Body of pancreas (tissue), 4 donors: ENCODE results near the gene PRCC. TPM values are rescaled to one million over a fixed set of nuclear protein-coding genes. Genes with fewer than 3 reads are reported as not detected.

ENCODE experiments used
- ATAC-seq: fragments of 150-250 bp; one replicate; pipeline ENCODE4 v1.9.1; 2016
- DNase-seq, 4 donors: peaks; one replicate each; pipeline ENCODE4 v3.0.0-alpha.2; 2019
- H3K27ac ChIP-seq, 4 donors: fragments of 200-600 bp; sonication (generic); 1 replicate in 3 of 4; 2 replicates in 1 of 4; pipeline versions ENCODE4 v1.5.1 to v1.6.1; 2016 to 2019; ENCODE audit warnings: mild to moderate bottlenecking in 1 of 4, mixed read lengths in 1 of 4, moderate library complexity in 1 of 4
- H3K27me3 ChIP-seq, 2 donors: fragments of 200-600 bp; sonication (generic); one replicate each; pipeline ENCODE4 v1.6.0; 2016; ENCODE audit warnings: mild to moderate bottlenecking in 1 of 2
- H3K36me3 ChIP-seq, 2 donors: fragments of 200-600 bp; sonication (generic); replicated peaks in 1 of 2; 2 replicates each; pipeline ENCODE4 v1.5.1; 2016; ENCODE audit warnings: low read depth in 2 of 2; ENCODE audit not compliant: insufficient read depth in 1 of 2
- H3K4me1 ChIP-seq: fragments of 200-600 bp; sonication (generic); one replicate; pipeline ENCODE4 v1.6.0; 2016
- H3K4me3 ChIP-seq, 2 donors: fragments of 200-600 bp; sonication (generic); 1 replicate in 1 of 2; 2 replicates in 1 of 2; pipeline ENCODE4 v1.5.1; 2016 to 2019
- H3K9me3 ChIP-seq, 3 donors: fragments of 200-600 bp; sonication (generic); 1 replicate in 2 of 3; 2 replicates in 1 of 3; pipeline ENCODE4 v1.5.1; 2016
- POLR2A ChIP-seq, 3 donors: fragments of 450-650 bp; IDR thresholded peaks; one replicate each; pipeline ENCODE4 v1.6.1; 2016; ENCODE audit warnings: antibody characterized with exemption in 3 of 3, mild to moderate bottlenecking in 2 of 3
- whole genome bisulfite sequencing, 2 donors: methylation state at CpG; one replicate each; pipeline ENCODE4 v1.1.5; 2017; 5-methylcytosine and 5-hydroxymethylcytosine counted together
- intact Hi-C: fragments of 100-400 bp; cut with DNase I; formaldehyde crosslinking; loops from one replicate; pipeline ENCODE4 v1.15.1; 2023
- total RNA-seq, 2 donors: library from RNA; depleted of rRNA; stranded (reverse); fragments of >200 nt; gene quantifications; one replicate each; pipeline ENCODE4 v1.1.0, GENCODE V29; 2016
- TF ChIP-seq, protein P1 (sequence below), 7 experiments: fragments of 450-650 bp in 4 of 7; fragments of 200-600 bp in 3 of 7; sonication (generic) in 3 of 7; IDR thresholded peaks; one replicate each; pipeline ENCODE4 v1.5.1; 2016 to 2019; ENCODE audit warnings: antibody characterized with exemption in 7 of 7

The PRCC gene
- total RNA-seq, 2 donors from 2014 or later: 19.2 to 28.3 TPM

DNA sequence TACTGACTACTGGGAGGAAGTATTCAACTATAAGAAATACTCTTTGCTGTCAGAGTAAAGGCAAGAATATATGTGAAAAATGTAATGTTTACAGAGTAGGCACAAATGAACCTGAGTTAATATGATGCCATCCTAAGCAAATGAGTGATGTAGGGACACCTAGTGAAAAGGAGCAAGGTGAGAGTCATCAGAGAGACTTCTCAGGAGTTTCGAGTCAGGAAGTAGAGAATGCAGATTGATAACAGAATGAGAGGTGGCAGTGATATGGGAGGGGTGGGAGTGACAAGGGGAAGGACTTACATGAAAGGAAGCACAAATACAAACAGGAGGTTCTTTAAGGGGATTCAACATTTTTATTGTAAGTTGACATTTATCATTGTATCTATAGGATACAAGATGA lies 10.2 kb downstream of the PRCC start:
- H3K4me1 ChIP-seq: peaks cover 17% of the 10 kb centered on the region
- intact Hi-C loops: no loop called here
- WGBS, 2 donors: 19 to 30% methylated on average over 1 of the region's 1 CpG

DNA sequence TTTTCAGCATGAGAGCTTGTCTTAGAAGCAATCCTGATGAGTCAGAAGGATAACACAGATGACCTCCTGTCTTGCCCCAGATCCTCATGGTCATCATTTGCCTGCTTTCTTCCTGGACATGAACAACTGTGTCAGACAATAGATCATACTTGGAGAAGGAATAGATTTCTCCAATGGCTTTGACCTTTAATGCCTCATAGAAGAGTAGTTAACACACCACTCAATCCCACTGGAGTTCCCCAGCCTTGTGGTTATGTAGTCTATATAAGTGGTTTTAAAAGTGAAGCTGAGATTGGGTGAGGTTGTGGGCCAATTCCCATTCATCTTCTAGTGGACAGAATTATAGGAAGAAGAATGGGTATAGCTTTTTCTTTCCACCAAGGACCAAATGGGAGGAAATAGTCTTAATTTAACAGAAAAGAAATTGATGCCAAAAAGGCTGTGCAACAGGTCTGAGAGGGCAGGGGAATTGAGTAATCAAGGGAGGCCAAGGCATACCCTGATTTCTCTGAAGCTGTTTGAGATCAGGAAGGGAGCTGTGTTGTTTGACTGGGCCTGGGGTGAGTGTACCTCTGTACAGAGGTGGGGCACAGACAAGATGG lies 14.4 kb downstream of the PRCC start:
- Histone ChIP-seq H3K27ac (no peak overlapping the region), H3K9me3 (no peaks in the 10 kb centered on the region), H3K36me3 (peaks cover 0 to 4% of the 10 kb centered on the region in 2 donors), H3K4me1 (peaks cover 5% of the 10 kb centered on the region), H3K27me3 (no peaks in the 10 kb centered on the region), H3K4me3 (no peak overlapping the region)
- ATAC-seq (no peak), DNase-seq (no peak)
- intact Hi-C loops: no loop called here
- TF ChIP-seq, protein P1, sequence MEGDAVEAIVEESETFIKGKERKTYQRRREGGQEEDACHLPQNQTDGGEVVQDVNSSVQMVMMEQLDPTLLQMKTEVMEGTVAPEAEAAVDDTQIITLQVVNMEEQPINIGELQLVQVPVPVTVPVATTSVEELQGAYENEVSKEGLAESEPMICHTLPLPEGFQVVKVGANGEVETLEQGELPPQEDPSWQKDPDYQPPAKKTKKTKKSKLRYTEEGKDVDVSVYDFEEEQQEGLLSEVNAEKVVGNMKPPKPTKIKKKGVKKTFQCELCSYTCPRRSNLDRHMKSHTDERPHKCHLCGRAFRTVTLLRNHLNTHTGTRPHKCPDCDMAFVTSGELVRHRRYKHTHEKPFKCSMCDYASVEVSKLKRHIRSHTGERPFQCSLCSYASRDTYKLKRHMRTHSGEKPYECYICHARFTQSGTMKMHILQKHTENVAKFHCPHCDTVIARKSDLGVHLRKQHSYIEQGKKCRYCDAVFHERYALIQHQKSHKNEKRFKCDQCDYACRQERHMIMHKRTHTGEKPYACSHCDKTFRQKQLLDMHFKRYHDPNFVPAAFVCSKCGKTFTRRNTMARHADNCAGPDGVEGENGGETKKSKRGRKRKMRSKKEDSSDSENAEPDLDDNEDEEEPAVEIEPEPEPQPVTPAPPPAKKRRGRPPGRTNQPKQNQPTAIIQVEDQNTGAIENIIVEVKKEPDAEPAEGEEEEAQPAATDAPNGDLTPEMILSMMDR (IDR thresholded peaks at IDR 0.05): no peak
- TF ChIP-seq POLR2A (IDR thresholded peaks at IDR 0.05): no peak

More for the DNA sequence above, 10.2 kb downstream of the PRCC start:
- ATAC-seq (no peak), DNase-seq (no peak)
- TF ChIP-seq POLR2A (IDR thresholded peaks at IDR 0.05): no peak
- TF ChIP-seq, protein P1 (IDR thresholded peaks at IDR 0.05): no peak
- no peaks in the 10 kb centered on the region for H3K9me3 ChIP-seq
- no peaks in the 10 kb centered on the region for H3K36me3 ChIP-seq
- no peaks in the 10 kb centered on the region for H3K27me3 ChIP-seq
- no peak overlapping the region for H3K4me3 ChIP-seq
- no peak overlapping the region for H3K27ac ChIP-seq

DNA sequence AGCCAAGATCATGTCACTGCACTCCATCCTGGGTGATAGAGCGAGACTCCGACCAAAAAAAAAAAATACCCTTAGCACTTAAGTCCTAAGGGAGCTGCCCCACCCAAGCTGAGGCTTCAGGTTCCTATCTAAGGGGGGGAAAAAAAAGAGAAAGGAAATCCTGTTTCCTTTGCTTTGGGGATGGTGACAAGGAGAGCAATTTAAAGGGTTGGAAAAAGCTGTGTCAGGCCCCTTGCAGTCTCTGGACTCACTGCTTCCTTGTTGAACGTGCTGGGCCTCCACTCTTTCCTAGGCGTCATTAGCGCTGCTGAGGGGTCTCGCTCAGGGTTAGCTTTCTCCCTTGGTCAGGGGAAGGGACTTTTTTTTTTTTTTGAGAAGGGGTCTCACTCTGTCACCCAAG lies 18.1 kb downstream of the PRCC start:
- no peak overlapping the region for H3K27ac ChIP-seq
- H3K36me3 ChIP-seq: peaks cover 3 to 15% of the 10 kb centered on the region in 2 donors
- H3K9me3 ChIP-seq: no peaks in the 10 kb centered on the region
- WGBS, 2 donors: 89 to 95% methylated on average over 6 of the region's 6 CpGs
- peaks cover 5% of the 10 kb centered on the region for H3K4me1 ChIP-seq
- DNase-seq (no peak), ATAC-seq (no peak)
- intact Hi-C loops: no loop called here
- no peaks in the 10 kb centered on the region for H3K27me3 ChIP-seq
- no peak for TF ChIP-seq POLR2A (IDR thresholded peaks at IDR 0.05)
- TF ChIP-seq, protein P1 (IDR thresholded peaks at IDR 0.05): no peak
- no peak overlapping the region for H3K4me3 ChIP-seq

DNA sequence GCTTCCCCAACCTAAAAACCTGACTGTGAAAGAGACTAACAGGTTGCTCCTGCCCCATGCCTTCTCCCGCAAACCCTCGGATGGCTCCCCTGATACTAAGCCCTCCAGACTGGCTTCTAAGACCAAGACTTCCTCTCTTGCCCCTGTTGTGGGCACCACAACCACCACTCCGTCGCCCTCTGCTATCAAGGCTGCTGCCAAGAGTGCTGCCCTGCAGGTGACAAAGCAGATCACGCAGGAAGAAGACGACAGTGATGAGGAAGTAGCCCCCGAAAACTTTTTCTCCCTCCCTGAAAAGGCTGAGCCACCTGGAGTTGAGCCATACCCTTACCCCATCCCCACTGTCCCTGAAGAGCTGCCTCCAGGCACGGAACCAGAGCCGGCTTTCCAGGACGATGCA lies 19.3 kb downstream of the PRCC start:
- no peaks in the 10 kb centered on the region for H3K4me1 ChIP-seq
- no peaks in the 10 kb centered on the region for H3K27me3 ChIP-seq
- intact Hi-C loops: no loop called here
- H3K27ac ChIP-seq: no peak overlapping the region
- TF ChIP-seq, protein P1 (IDR thresholded peaks at IDR 0.05): no peak
- TF ChIP-seq POLR2A (IDR thresholded peaks at IDR 0.05): no peak
- peaks cover 8 to 17% of the 10 kb centered on the region in 2 donors for H3K36me3 ChIP-seq
- no peak for ATAC-seq
- WGBS, 2 donors: 87 to 91% methylated on average over 10 of the region's 10 CpGs
- H3K4me3 ChIP-seq: no peak overlapping the region
- H3K9me3 ChIP-seq: no peaks in the 10 kb centered on the region
- DNase-seq: no peak

DNA sequence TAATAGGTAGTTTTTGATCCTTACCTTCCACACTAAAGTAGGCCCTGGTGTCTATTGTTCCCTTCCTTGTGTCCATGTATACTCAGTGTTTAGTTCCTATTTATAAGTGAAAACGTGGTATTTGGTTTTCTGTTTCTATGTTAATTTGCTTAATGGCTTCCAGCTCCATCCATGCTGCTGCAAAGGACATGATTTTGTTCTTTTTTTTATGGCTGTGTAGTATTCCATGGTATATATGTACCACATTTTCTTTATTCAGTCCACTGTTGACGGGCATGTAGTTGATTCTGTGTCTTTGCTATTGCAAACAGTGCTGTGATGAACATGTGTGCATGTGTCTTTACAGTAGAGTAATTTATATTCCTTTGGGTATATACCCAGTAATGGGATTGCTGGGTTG lies 20.8 kb downstream of the PRCC start:
- intact Hi-C loops: no loop called here
- H3K9me3 ChIP-seq: no peaks in the 10 kb centered on the region
- H3K4me1 ChIP-seq: no peaks in the 10 kb centered on the region
- no peaks in the 10 kb centered on the region for H3K27me3 ChIP-seq
- ATAC-seq: no peak
- H3K27ac ChIP-seq: no peak overlapping the region
- H3K36me3 ChIP-seq: peaks cover 8 to 26% of the 10 kb centered on the region in 2 donors
- TF ChIP-seq, protein P1 (IDR thresholded peaks at IDR 0.05): no peak
- no peak for TF ChIP-seq POLR2A (IDR thresholded peaks at IDR 0.05)
- DNase-seq: no peak
- H3K4me3 ChIP-seq: no peak overlapping the region
- 86 to 95% methylated on average over 2 of the region's 2 CpGs for WGBS, 2 donors
